ENCODE measurements around the gene PTPN4.

DNA sequence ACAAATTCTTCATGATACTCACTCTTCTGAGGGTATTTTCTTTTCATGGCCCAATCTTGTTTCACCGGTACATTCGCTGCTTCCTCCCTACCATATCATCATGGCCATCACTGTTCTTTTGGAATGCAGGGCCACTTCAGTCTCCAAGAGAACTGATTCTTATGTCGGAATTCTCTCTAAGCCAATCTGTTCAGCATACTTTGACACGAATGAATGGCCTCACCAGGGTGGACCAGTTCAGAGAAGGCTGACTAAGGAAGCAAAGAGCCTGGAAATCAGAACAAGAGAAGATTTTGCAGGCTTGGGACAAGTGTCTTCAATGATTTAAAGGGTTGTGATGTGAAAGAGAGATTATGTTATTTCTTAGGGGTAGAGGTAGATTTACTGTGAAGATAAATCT, 248.1 kb downstream of the PTPN4 start:
- TF ChIP-seq, protein P1, sequence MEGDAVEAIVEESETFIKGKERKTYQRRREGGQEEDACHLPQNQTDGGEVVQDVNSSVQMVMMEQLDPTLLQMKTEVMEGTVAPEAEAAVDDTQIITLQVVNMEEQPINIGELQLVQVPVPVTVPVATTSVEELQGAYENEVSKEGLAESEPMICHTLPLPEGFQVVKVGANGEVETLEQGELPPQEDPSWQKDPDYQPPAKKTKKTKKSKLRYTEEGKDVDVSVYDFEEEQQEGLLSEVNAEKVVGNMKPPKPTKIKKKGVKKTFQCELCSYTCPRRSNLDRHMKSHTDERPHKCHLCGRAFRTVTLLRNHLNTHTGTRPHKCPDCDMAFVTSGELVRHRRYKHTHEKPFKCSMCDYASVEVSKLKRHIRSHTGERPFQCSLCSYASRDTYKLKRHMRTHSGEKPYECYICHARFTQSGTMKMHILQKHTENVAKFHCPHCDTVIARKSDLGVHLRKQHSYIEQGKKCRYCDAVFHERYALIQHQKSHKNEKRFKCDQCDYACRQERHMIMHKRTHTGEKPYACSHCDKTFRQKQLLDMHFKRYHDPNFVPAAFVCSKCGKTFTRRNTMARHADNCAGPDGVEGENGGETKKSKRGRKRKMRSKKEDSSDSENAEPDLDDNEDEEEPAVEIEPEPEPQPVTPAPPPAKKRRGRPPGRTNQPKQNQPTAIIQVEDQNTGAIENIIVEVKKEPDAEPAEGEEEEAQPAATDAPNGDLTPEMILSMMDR (conservative IDR thresholded peaks at IDR 0.05; ENCODE audit: low read length) = no peak
- TF ChIP-seq EZH2phosphoT487 (IDR thresholded peaks at IDR 0.05; ENCODE audit: borderline replicate concordance, low read depth, low read length) = no peak

All from OCI-LY7 (cell line).